IMR-90 (cell line): ENCODE measurements around the gene C2orf92. TPM values are rescaled to one million over a fixed set of nuclear protein-coding genes. Genes with fewer than 3 reads are reported as not detected.

Experiments
- ATAC-seq: fragments of 200-7000 bp; cut with Tn5 transposase; 2 replicates; pipeline ENCODE4 v1.9.1; 2020; ENCODE audit warnings: low read depth, mild to moderate bottlenecking, moderate library complexity
- BruUV-seq: library from RNA; stranded (reverse); fragments of 400-500 nt; replicated peaks from 2 replicates; lab custom pipeline; 2021; lab: Mats Ljungman, UMichigan
- CTCF ChIA-PET: fragments of 300-600 bp; formaldehyde crosslinking; extraction: SDS; loops from one replicate; lab custom pipeline; 2021; ENCODE audit warnings: antibody characterized with exemption; lab: Yijun Ruan, JAX
- POLR2A ChIA-PET: fragments of 300-600 bp; sonication (Branson Sonifier 250); formaldehyde crosslinking; loops from one replicate; lab custom pipeline; 2022; ENCODE audit warnings: antibody characterized with exemption; ENCODE audit not compliant: unreplicated experiment; lab: Charles Lee
- DNase-seq: peaks from one replicate; pipeline ENCODE4 v3.0.0; 2013
- H2AFZ ChIP-seq: replicated peaks from 2 replicates; pipeline ENCODE3; 2013; ENCODE audit warnings: low read length, mild to moderate bottlenecking; ENCODE audit not compliant: poor library complexity
- H2AK5ac ChIP-seq: 2 replicates; pipeline ENCODE4 v1.6.1; 2013; ENCODE audit warnings: low read depth, low read length, inconsistent platforms
- H2AK9ac ChIP-seq: replicated peaks from 2 replicates; pipeline ENCODE3; 2013; ENCODE audit warnings: mild to moderate bottlenecking, low read depth, low read length, moderate library complexity; ENCODE audit not compliant: poor library complexity
- H2BK120ac ChIP-seq: 2 replicates; pipeline ENCODE4 v1.6.1; 2013; ENCODE audit warnings: low read depth, low read length, inconsistent platforms
- H2BK15ac ChIP-seq: 3 replicates; pipeline ENCODE4 v1.6.1; 2013; ENCODE audit warnings: low read depth, low read length, inconsistent platforms
- H2BK20ac ChIP-seq: 2 replicates; pipeline ENCODE4 v1.6.1; 2013; ENCODE audit warnings: low read depth, mild to moderate bottlenecking, inconsistent platforms, low read length, moderate library complexity
- H2BK5ac ChIP-seq: 2 replicates; pipeline ENCODE4 v1.6.1; 2013; ENCODE audit warnings: mild to moderate bottlenecking, low read depth, low read length, inconsistent platforms; ENCODE audit not compliant: poor library complexity, severe bottlenecking
- H3K14ac ChIP-seq: replicated peaks from 2 replicates; pipeline ENCODE4 v1.6.1; 2013; ENCODE audit warnings: low read depth, low read length, inconsistent platforms
- H3K18ac ChIP-seq: 2 replicates; pipeline ENCODE4 v1.6.1; 2013; ENCODE audit warnings: low read depth, low read length, control low read depth
- H3K23ac ChIP-seq: 2 replicates; pipeline ENCODE4 v1.6.1; 2013; ENCODE audit warnings: low read depth, low read length, inconsistent platforms
- H3K27ac ChIP-seq: 2 replicates; pipeline ENCODE4 v1.5.1; 2013; ENCODE audit warnings: mild to moderate bottlenecking, control low read depth, low read length; ENCODE audit not compliant: insufficient read depth
- H3K27me3 ChIP-seq: 2 replicates; pipeline ENCODE4 v1.6.1; 2013; ENCODE audit warnings: low read length; ENCODE audit not compliant: control insufficient read depth, insufficient read depth
- H3K36me3 ChIP-seq: 2 replicates; pipeline ENCODE4 v1.6.1; 2013; ENCODE audit warnings: low read length, mixed read lengths; ENCODE audit not compliant: control insufficient read depth, insufficient read depth
- H3K4ac ChIP-seq: 2 replicates; pipeline ENCODE4 v1.6.1; 2013; ENCODE audit warnings: low read depth, low read length, inconsistent platforms
- H3K4me1 ChIP-seq: 2 replicates; pipeline ENCODE4 v1.6.1; 2013; ENCODE audit warnings: low read length, mixed read lengths; ENCODE audit not compliant: control insufficient read depth, insufficient read depth
- H3K4me2 ChIP-seq: 2 replicates; pipeline ENCODE4 v1.6.1; 2013; ENCODE audit warnings: low read depth, mild to moderate bottlenecking, control low read depth, low read length, moderate library complexity
- H3K4me3 ChIP-seq: 2 replicates; pipeline ENCODE4 v1.5.1; 2013; ENCODE audit warnings: low read depth, mild to moderate bottlenecking, control low read depth, low read length, moderate library complexity; ENCODE audit not compliant: insufficient read depth
- H3K56ac ChIP-seq: 2 replicates; pipeline ENCODE4 v1.6.1; 2013; ENCODE audit warnings: low read length, inconsistent platforms; ENCODE audit not compliant: insufficient read depth; ENCODE audit errors: extremely low read depth
- H3K79me1 ChIP-seq, 2 experiments: 2 replicates each; pipeline ENCODE4 v1.6.1; 2013; ENCODE audit warnings: low read length in 2 of 2, inconsistent platforms in 1 of 2, low read depth in 1 of 2
- H3K9ac ChIP-seq: 2 replicates; pipeline ENCODE4 v1.6.1; 2013; ENCODE audit warnings: low read depth, low read length, control low read depth
- H3K9me1 ChIP-seq: 2 replicates; pipeline ENCODE4 v1.6.1; 2013; ENCODE audit warnings: low read length, inconsistent platforms; ENCODE audit not compliant: insufficient read depth
- H3K9me3 ChIP-seq: 2 replicates; pipeline ENCODE4 v1.6.1; 2013; ENCODE audit warnings: low read length; ENCODE audit not compliant: control insufficient read depth, insufficient read depth
- H4K20me1 ChIP-seq: 2 replicates; pipeline ENCODE4 v1.6.1; 2013; ENCODE audit warnings: low read length, inconsistent platforms; ENCODE audit not compliant: insufficient read depth
- H4K5ac ChIP-seq: 2 replicates; pipeline ENCODE4 v1.6.1; 2013; ENCODE audit warnings: mild to moderate bottlenecking, low read depth, low read length, control low read depth
- H4K8ac ChIP-seq, 2 experiments: 2 replicates each; pipeline ENCODE4 v1.6.1; 2013; ENCODE audit warnings: low read depth in 2 of 2, low read length in 2 of 2, control low read depth in 1 of 2, inconsistent platforms in 1 of 2
- H4K91ac ChIP-seq: 2 replicates; pipeline ENCODE4 v1.6.1; 2013; ENCODE audit warnings: low read depth, low read length, inconsistent platforms; ENCODE audit not compliant: insufficient read depth
- MAZ ChIP-seq: IDR thresholded peaks from 2 replicates; pipeline ENCODE4 v1.6.1; 2012; ENCODE audit warnings: low read depth, mild to moderate bottlenecking, low read length, improper control_type of control experiment, moderate library complexity, borderline replicate concordance
- POLR2A ChIP-seq: IDR thresholded peaks from 2 replicates; pipeline ENCODE4 v1.6.1; 2012; ENCODE audit warnings: mild to moderate bottlenecking, low read depth, low read length
- USF2 ChIP-seq: fragments of 150-350 bp; IDR thresholded peaks from 2 replicates; pipeline ENCODE4 v1.6.1; 2017; ENCODE audit warnings: mild to moderate bottlenecking, antibody characterized with exemption, low read length, low read depth
- WGBS, 2 experiments: methylation state at CpG; one replicate each; pipeline versions ENCODE4 v1.1.5 to v1.1.7; 2013; ENCODE audit warnings: missing lambda C conversion rate in 2 of 2; ENCODE audit not compliant: insufficient read length in 1 of 2; ENCODE audit errors: extremely low coverage in 2 of 2; 5-methylcytosine and 5-hydroxymethylcytosine counted together
- dilution Hi-C: fragments of 300-500 bp; cut with HindIII; formaldehyde crosslinking; loops from one replicate; pipeline ENCODE4 v1.14.3; 2018; ENCODE audit warnings: low sequenced_read_pairs; ENCODE audit not compliant: unreplicated experiment
- in situ Hi-C: fragments of 300-500 bp; cut with MboI; formaldehyde crosslinking; loops from 3 replicates; pipeline ENCODE4 v1.14.3; 2019; ENCODE audit warnings: low sequenced_read_pairs, inconsistent platforms, mixed read lengths
- intact Hi-C: fragments of 100-400 bp; cut with micrococcal nuclease; formaldehyde crosslinking; loops from 2 replicates; pipeline ENCODE4 v1.10.0; 2022
- polyA plus RNA-seq, 3 experiments: library from polyadenylated mRNA; depleted of rRNA; stranded (reverse); fragments of >200 nt; gene quantifications; 2 replicates each; pipeline ENCODE4 v1.2.3, GENCODE V29; 2012; ENCODE audit warnings: low replicate concordance in 1 of 3
- total RNA-seq: library from RNA; depleted of rRNA; stranded (reverse); fragments of >200 nt; gene quantifications from 2 replicates; pipeline ENCODE4 v1.2.3, GENCODE V29; 2012
- TF ChIP-seq, protein P1 (sequence below): fragments of 150-350 bp; IDR thresholded peaks from 2 replicates; pipeline ENCODE4 v1.6.1; 2016; ENCODE audit warnings: low read depth, mild to moderate bottlenecking, low read length, moderate library complexity, borderline replicate concordance

Gene C2orf92
- total and polyA plus RNA-seq, 2 of the 4 experiments (the other 2 are of a cell fraction), result 0.90 to 2.5 TPM

GRCh38 chr2:97644023-97644717 lies 25.3 kb upstream of the C2orf92 start:
- Histone ChIP-seq H2BK5ac (no peak overlapping the region), H3K27ac (no peak overlapping the region), H3K9me1 (no peaks in the 10 kb centered on the region), H3K4me1 (peaks cover 5% of the 10 kb centered on the region; the same call in 1 of the 2 replicates), H2AK5ac (no peak overlapping the region), H4K8ac (no peak overlapping the region), H2AK9ac (no peak overlapping the region), H2AFZ (no peak overlapping the region), H3K9ac (no peak overlapping the region), H3K4me3 (no peak overlapping the region), H2BK15ac (no peak overlapping the region), H3K27me3 (no peaks in the 10 kb centered on the region), H4K20me1 (no peaks in the 10 kb centered on the region), H2BK120ac (no peak overlapping the region), H4K91ac (no peak overlapping the region), H2BK20ac (no peak overlapping the region), H3K79me1 (peaks cover 13 to 20% of the 10 kb centered on the region in 2 experiments), H3K23ac (no peak overlapping the region), H3K56ac (no peak overlapping the region), H3K4me2 (no peak overlapping the region), H3K18ac (no peak overlapping the region), H3K36me3 (peaks cover 14% of the 10 kb centered on the region), H3K14ac (no peak overlapping the region), H3K4ac (no peak overlapping the region), H4K5ac (no peak overlapping the region), H3K9me3 (no peaks in the 10 kb centered on the region)
- dilution Hi-C loops (no loop called here), intact Hi-C loops (no loop called here), in situ Hi-C loops (no loop called here)
- no peak for DNase-seq
- TF ChIP-seq USF2 (no peak), POLR2A (no peak), MAZ (no peak)
- TF ChIP-seq, protein P1, sequence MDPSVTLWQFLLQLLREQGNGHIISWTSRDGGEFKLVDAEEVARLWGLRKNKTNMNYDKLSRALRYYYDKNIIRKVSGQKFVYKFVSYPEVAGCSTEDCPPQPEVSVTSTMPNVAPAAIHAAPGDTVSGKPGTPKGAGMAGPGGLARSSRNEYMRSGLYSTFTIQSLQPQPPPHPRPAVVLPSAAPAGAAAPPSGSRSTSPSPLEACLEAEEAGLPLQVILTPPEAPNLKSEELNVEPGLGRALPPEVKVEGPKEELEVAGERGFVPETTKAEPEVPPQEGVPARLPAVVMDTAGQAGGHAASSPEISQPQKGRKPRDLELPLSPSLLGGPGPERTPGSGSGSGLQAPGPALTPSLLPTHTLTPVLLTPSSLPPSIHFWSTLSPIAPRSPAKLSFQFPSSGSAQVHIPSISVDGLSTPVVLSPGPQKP, result no peak
- no peak for ATAC-seq
- CTCF ChIA-PET, result no interaction called here
- no CpG with 5 or more reads among the region's 4 CpGs for WGBS, 2 experiments
- POLR2A ChIA-PET, result no interaction called here
- BruUV-seq, result no TSS peak
